WTC11 (cell line): ENCODE data around the gene LDLRAD2. TPM values are rescaled to one million over a fixed set of nuclear protein-coding genes. Genes with fewer than 3 reads are reported as not detected.
A peak's percentile ranks its signal among the peaks of the same experiment; 100 is the strongest.

Source experiments
- ATAC-seq: fragments of 200-7000 bp; cut with Tn5 transposase; 2 replicates; pipeline ENCODE4 v1.10.0; 2021; ENCODE audit warnings: mild to moderate bottlenecking, moderate library complexity
- CTCF ChIA-PET: fragments of 300-600 bp; sonication (Branson Sonifier 250); formaldehyde crosslinking; loops from one replicate; lab custom pipeline; 2021; ENCODE audit warnings: antibody characterized with exemption; lab: Charles Lee
- POLR2A ChIA-PET: fragments of 350-600 bp; sonication (Branson Sonifier 250); formaldehyde crosslinking; loops from one replicate; lab custom pipeline; 2021; ENCODE audit warnings: antibody characterized with exemption; lab: Charles Lee
- DNase-seq: peaks from one replicate; pipeline ENCODE4 v3.0.0; 2021; ENCODE audit warnings: low spot score
- H3K27ac Mint-ChIP-seq: 2 replicates; pipeline ENCODE4 v1.8.0; 2021; ENCODE audit warnings: mixed read lengths
- H3K27me3 Mint-ChIP-seq: 2 replicates; pipeline ENCODE4 v1.8.0; 2021; ENCODE audit warnings: low read depth, mild to moderate bottlenecking, moderate library complexity, mixed read lengths
- H3K36me3 Mint-ChIP-seq: 2 replicates; pipeline ENCODE4 v1.8.0; 2021; ENCODE audit warnings: mixed read lengths
- H3K4me1 Mint-ChIP-seq: 2 replicates; pipeline ENCODE4 v1.8.0; 2022; ENCODE audit warnings: mixed read lengths
- H3K4me3 Mint-ChIP-seq: 2 replicates; pipeline ENCODE4 v1.8.0; 2021; ENCODE audit warnings: mild to moderate bottlenecking, moderate library complexity, mixed read lengths
- H3K9me3 Mint-ChIP-seq: 2 replicates; pipeline ENCODE4 v1.8.0; 2021; ENCODE audit warnings: mixed read lengths
- FOXK1 ChIP-seq: sonication (generic); formaldehyde crosslinking; IDR thresholded peaks from 2 replicates; pipeline ENCODE4 v1.8.0; 2022; ENCODE audit warnings: mild to moderate bottlenecking, moderate library complexity, missing genetic modification reagents
- FOXP1 ChIP-seq: sonication (generic); formaldehyde crosslinking; IDR thresholded peaks from 2 replicates; pipeline ENCODE4 v1.8.0; 2022; ENCODE audit warnings: missing genetic modification reagents, mild to moderate bottlenecking, moderate library complexity, borderline replicate concordance
- GRHL2 ChIP-seq: fragments of 250-450 bp; sonication (Bioruptor Pico); IDR thresholded peaks from 2 replicates; pipeline ENCODE4 v1.8.0; 2022; ENCODE audit warnings: mild to moderate bottlenecking, moderate library complexity; ENCODE audit not compliant: insufficient replicate concordance, severe bottlenecking
- GTF2I ChIP-seq: fragments of 250-450 bp; sonication (Bioruptor Pico); conservative IDR thresholded peaks from 2 replicates; pipeline ENCODE4 v1.4.0; 2021; ENCODE audit warnings: mild to moderate bottlenecking
- JAZF1 ChIP-seq: fragments of 250-450 bp; sonication (Bioruptor Pico); IDR thresholded peaks from 2 replicates; pipeline ENCODE4 v1.9.0; 2021; ENCODE audit warnings: moderate library complexity, mild to moderate bottlenecking, inconsistent platforms
- KAT7 ChIP-seq: sonication (generic); formaldehyde crosslinking; IDR thresholded peaks from 2 replicates; pipeline ENCODE4 v1.8.1; 2023; ENCODE audit warnings: missing genetic modification reagents, mild to moderate bottlenecking, borderline replicate concordance
- MXD4 ChIP-seq: fragments of 250-450 bp; sonication (Bioruptor Pico); IDR thresholded peaks from 2 replicates; pipeline ENCODE4 v1.8.0; 2021; ENCODE audit warnings: mild to moderate bottlenecking, moderate library complexity, borderline replicate concordance
- NFATC4 ChIP-seq: fragments of 250-450 bp; sonication (Bioruptor Pico); IDR thresholded peaks from 2 replicates; pipeline ENCODE4 v1.9.0; 2021; ENCODE audit warnings: mild to moderate bottlenecking
- NR1H2 ChIP-seq: sonication (generic); formaldehyde crosslinking; IDR thresholded peaks from 2 replicates; pipeline ENCODE4 v1.9.0; 2021; ENCODE audit warnings: mild to moderate bottlenecking, moderate library complexity, missing genetic modification reagents
- PRRX2 ChIP-seq: fragments of 250-450 bp; sonication (Bioruptor Pico); IDR thresholded peaks from 2 replicates; pipeline ENCODE4 v1.8.0; 2021; ENCODE audit warnings: mild to moderate bottlenecking
- TCF7 ChIP-seq: sonication (generic); formaldehyde crosslinking; IDR thresholded peaks from 2 replicates; pipeline ENCODE4 v1.8.0; 2022; ENCODE audit warnings: mild to moderate bottlenecking, low read depth, missing genetic modification reagents, moderate library complexity
- ZNF232 ChIP-seq: sonication (generic); formaldehyde crosslinking; IDR thresholded peaks from 2 replicates; pipeline ENCODE4 v1.8.0; 2022; ENCODE audit warnings: mild to moderate bottlenecking, missing genetic modification reagents
- ZNF396 ChIP-seq: fragments of 250-450 bp; sonication (Bioruptor Pico); IDR thresholded peaks from 2 replicates; pipeline ENCODE4 v1.8.0; 2021; ENCODE audit warnings: mild to moderate bottlenecking, moderate library complexity, borderline replicate concordance
- ZNF423 ChIP-seq: fragments of 250-450 bp; sonication (Bioruptor Pico); IDR thresholded peaks from 2 replicates; pipeline ENCODE4 v2.1.2; 2022; ENCODE audit warnings: mild to moderate bottlenecking, moderate library complexity
- total RNA-seq: library from RNA; stranded (reverse); gene quantifications from 3 replicates; pipeline ENCODE4 v1.2.3, GENCODE V29; 2021
- TF ChIP-seq, protein P1 (sequence below): fragments of 250-450 bp; sonication (Bioruptor Pico); IDR thresholded peaks from 2 replicates; pipeline ENCODE4 v1.9.0; 2021; ENCODE audit warnings: mild to moderate bottlenecking
- TF ChIP-seq, protein P2 (sequence below): sonication (generic); formaldehyde crosslinking; conservative IDR thresholded peaks from 2 replicates; pipeline ENCODE4 v1.8.1; 2023; ENCODE audit warnings: mild to moderate bottlenecking, low read depth, missing genetic modification reagents, moderate library complexity
- TF ChIP-seq, protein P3 (sequence below): sonication (generic); formaldehyde crosslinking; IDR thresholded peaks from 2 replicates; pipeline ENCODE4 v1.8.0; 2022; ENCODE audit warnings: mild to moderate bottlenecking, missing genetic modification reagents
- TF ChIP-seq, protein P4 (sequence below): sonication (generic); formaldehyde crosslinking; IDR thresholded peaks from 2 replicates; pipeline ENCODE4 v1.8.0; 2022; ENCODE audit warnings: mild to moderate bottlenecking, missing genetic modification reagents
- TF ChIP-seq, protein P5 (sequence below): sonication (generic); formaldehyde crosslinking; IDR thresholded peaks from 2 replicates; pipeline ENCODE4 v1.8.1; 2023; ENCODE audit warnings: mild to moderate bottlenecking, missing genetic modification reagents

LDLRAD2 gene
- total RNA-seq, 1 experiment from 2014 or later = 0.63 TPM

DNA sequence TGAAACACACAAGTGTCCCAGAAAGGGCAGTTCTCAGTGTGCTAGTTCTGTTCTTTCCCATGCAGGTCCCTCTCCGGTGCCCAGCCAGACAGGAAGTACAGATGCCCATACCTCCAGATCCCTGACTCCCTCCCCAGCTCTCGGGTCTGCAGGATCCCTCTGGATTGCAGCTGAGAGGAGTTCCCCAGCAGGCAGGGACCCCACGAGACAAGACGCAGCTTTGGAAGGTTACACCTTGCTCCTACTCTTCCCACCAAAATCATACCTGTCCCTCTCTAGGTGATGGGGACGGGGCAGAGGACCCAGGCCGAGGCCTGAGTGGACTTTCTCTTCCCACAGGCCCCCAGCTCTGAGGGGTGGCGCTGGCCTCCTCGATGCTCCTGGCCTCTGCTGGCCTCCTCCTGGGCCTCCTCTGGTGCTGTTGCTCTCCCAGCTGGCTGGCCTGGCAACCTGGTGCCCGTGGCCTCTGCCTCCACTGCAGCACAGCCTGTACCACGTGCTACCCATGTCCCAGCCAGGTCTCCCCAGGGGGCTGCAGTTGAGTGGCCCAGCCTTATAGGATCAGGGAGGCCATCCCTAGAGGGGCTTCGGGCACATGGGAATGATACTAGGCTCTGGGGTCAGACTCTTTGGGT lies 9.4 kb downstream of the LDLRAD2 start:
- CTCF ChIA-PET = interaction anchor here (0.6 to 1.6 kb wide), 5 partner anchors 143 to 251 kb away, joined by 4 to 8 read pairs (median 5); no protein-coding TSS in a partner anchor
- Mint-ChIP-seq H3K36me3 (peaks cover 9% of the 10 kb centered on the region; the same call in 1 of the 2 replicates), H3K4me3 (no peak overlapping the region), H3K27ac (no peak overlapping the region; the same call in 1 of the 2 replicates), H3K27me3 (no peaks in the 10 kb centered on the region), H3K4me1 (peaks cover 4% of the 10 kb centered on the region), H3K9me3 (no peaks in the 10 kb centered on the region)
- ATAC-seq (no peak), DNase-seq (no peak)
- TF ChIP-seq GTF2I = no peak
- TF ChIP-seq, protein P1, sequence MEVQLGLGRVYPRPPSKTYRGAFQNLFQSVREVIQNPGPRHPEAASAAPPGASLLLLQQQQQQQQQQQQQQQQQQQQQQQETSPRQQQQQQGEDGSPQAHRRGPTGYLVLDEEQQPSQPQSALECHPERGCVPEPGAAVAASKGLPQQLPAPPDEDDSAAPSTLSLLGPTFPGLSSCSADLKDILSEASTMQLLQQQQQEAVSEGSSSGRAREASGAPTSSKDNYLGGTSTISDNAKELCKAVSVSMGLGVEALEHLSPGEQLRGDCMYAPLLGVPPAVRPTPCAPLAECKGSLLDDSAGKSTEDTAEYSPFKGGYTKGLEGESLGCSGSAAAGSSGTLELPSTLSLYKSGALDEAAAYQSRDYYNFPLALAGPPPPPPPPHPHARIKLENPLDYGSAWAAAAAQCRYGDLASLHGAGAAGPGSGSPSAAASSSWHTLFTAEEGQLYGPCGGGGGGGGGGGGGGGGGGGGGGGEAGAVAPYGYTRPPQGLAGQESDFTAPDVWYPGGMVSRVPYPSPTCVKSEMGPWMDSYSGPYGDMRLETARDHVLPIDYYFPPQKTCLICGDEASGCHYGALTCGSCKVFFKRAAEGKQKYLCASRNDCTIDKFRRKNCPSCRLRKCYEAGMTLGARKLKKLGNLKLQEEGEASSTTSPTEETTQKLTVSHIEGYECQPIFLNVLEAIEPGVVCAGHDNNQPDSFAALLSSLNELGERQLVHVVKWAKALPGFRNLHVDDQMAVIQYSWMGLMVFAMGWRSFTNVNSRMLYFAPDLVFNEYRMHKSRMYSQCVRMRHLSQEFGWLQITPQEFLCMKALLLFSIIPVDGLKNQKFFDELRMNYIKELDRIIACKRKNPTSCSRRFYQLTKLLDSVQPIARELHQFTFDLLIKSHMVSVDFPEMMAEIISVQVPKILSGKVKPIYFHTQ (CRISPR knock-in tag) = no peak
- TF ChIP-seq, protein P2, sequence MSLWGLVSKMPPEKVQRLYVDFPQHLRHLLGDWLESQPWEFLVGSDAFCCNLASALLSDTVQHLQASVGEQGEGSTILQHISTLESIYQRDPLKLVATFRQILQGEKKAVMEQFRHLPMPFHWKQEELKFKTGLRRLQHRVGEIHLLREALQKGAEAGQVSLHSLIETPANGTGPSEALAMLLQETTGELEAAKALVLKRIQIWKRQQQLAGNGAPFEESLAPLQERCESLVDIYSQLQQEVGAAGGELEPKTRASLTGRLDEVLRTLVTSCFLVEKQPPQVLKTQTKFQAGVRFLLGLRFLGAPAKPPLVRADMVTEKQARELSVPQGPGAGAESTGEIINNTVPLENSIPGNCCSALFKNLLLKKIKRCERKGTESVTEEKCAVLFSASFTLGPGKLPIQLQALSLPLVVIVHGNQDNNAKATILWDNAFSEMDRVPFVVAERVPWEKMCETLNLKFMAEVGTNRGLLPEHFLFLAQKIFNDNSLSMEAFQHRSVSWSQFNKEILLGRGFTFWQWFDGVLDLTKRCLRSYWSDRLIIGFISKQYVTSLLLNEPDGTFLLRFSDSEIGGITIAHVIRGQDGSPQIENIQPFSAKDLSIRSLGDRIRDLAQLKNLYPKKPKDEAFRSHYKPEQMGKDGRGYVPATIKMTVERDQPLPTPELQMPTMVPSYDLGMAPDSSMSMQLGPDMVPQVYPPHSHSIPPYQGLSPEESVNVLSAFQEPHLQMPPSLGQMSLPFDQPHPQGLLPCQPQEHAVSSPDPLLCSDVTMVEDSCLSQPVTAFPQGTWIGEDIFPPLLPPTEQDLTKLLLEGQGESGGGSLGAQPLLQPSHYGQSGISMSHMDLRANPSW = no peak
- no peak for TF ChIP-seq ZNF232 (CRISPR knock-in tag)
- no peak for TF ChIP-seq GRHL2 (CRISPR knock-in tag)
- POLR2A ChIA-PET = no interaction called here

DNA sequence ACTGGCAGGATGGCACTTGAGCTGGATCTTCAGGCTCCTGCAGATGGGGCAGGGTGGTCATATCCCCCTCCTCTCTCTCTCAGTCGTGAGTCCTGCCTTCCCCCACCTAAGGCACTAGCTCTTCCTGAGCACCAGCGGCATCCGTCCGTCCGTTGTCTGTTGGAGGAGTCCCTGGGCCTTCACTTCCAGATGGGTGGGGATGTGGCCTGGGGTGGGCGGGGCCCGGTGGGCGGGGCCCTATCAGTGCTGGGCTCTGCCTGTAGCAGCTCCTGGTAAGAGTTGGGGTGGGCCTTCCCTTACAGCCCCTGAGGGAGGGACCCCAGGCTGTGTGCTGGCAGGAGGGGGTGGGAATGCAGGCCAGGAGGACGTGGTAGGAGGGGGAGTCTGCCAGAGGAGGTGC lies 10.3 kb downstream of the LDLRAD2 start:
- Mint-ChIP-seq H3K4me3 (no peak overlapping the region), H3K9me3 (no peaks in the 10 kb centered on the region), H3K36me3 (peaks cover 14% of the 10 kb centered on the region), H3K27ac (no peak overlapping the region)
- TF ChIP-seq TCF7 (CRISPR knock-in tag) (no peak), ZNF396 (CRISPR knock-in tag) (no peak)
- TF ChIP-seq, all 79 proteins: peak for 0
- ChIA-PET POLR2A (interaction anchor here (1.0 kb wide), 1 partner anchor 40 kb away, joined by 4 read pairs; no protein-coding TSS in a partner anchor), CTCF (interaction anchor here (0.5 to 1.9 kb wide), 8 partner anchors 28 to 250 kb away, joined by 3 to 8 read pairs (median 5); partner anchors contain the start of gene USP48)
- ATAC-seq (peak; percentile 87), DNase-seq (peak; percentile 66)
- no peaks in the 10 kb centered on the region for H3K27me3 Mint-ChIP-seq
- H3K4me1 Mint-ChIP-seq = peaks cover 4% of the 10 kb centered on the region

DNA sequence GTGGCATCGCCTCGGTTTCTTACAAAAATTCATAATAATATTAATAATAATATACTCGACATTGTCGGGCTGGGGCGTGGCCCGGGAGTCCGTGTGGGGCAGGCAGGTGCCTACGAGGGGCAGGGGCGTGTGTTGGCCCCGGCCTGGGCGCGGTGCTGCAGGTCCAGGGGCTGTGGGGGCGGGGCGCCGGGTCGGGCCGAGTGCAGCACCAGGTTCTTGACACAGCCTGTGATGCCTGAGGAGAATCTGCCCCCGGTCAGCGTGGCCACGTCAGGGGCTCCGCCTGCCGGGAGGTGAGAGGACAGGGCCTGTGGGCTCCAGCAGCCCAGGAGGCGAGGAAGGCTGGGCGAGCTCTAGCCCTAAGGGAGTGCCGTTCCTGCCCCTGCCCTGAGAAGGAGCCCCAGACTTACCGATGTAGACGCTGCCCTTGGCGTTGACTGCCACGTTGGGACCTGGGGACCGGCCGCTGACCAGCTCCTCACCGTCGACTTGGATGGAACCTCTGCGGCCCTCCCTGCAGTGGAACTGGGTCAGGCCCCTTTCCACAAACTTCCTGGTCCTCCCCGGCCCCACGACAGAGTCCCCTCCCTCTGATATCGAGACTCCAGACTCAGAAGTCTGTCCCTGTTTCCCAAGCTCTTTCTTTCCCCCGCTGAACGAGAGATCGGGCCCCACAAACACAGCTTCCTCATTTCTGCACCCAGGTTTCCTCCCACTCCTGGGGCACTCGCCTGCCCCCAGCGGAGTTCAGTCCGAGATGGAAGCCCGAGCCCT lies 11.3 kb downstream of the LDLRAD2 start:
- DNase-seq (no peak), ATAC-seq (no peak)
- no peak overlapping the region for H3K4me3 Mint-ChIP-seq
- CTCF ChIA-PET = interaction anchor here (0.8 to 1.9 kb wide), 3 partner anchors 40 to 226 kb away, joined by 3 to 7 read pairs (median 3); partner anchors contain the start of gene USP48
- peaks cover 20% of the 10 kb centered on the region for H3K36me3 Mint-ChIP-seq
- peaks cover 2% of the 10 kb centered on the region for H3K4me1 Mint-ChIP-seq
- H3K9me3 Mint-ChIP-seq = no peaks in the 10 kb centered on the region
- POLR2A ChIA-PET = no interaction called here
- H3K27me3 Mint-ChIP-seq = no peaks in the 10 kb centered on the region
- H3K27ac Mint-ChIP-seq = peak overlapping the region; percentile 61; the same call in 1 of the 2 replicates
- TF ChIP-seq ZNF423 (CRISPR knock-in tag) (no peak), FOXK1 (CRISPR knock-in tag) (no peak), KAT7 (CRISPR knock-in tag) (no peak), PRRX2 (no peak), JAZF1 (no peak), NFATC4 (CRISPR knock-in tag) (no peak), NR1H2 (no peak), MXD4 (CRISPR knock-in tag) (no peak), ZNF396 (CRISPR knock-in tag) (no peak), FOXP1 (no peak)
- TF ChIP-seq, protein P3, sequence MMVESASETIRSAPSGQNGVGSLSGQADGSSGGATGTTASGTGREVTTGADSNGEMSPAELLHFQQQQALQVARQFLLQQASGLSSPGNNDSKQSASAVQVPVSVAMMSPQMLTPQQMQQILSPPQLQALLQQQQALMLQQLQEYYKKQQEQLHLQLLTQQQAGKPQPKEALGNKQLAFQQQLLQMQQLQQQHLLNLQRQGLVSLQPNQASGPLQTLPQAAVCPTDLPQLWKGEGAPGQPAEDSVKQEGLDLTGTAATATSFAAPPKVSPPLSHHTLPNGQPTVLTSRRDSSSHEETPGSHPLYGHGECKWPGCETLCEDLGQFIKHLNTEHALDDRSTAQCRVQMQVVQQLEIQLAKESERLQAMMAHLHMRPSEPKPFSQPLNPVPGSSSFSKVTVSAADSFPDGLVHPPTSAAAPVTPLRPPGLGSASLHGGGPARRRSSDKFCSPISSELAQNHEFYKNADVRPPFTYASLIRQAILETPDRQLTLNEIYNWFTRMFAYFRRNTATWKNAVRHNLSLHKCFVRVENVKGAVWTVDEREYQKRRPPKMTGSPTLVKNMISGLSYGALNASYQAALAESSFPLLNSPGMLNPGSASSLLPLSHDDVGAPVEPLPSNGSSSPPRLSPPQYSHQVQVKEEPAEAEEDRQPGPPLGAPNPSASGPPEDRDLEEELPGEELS = no peak
- TF ChIP-seq, protein P4, sequence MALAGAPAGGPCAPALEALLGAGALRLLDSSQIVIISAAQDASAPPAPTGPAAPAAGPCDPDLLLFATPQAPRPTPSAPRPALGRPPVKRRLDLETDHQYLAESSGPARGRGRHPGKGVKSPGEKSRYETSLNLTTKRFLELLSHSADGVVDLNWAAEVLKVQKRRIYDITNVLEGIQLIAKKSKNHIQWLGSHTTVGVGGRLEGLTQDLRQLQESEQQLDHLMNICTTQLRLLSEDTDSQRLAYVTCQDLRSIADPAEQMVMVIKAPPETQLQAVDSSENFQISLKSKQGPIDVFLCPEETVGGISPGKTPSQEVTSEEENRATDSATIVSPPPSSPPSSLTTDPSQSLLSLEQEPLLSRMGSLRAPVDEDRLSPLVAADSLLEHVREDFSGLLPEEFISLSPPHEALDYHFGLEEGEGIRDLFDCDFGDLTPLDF (CRISPR knock-in tag) = no peak
- TF ChIP-seq, protein P5, sequence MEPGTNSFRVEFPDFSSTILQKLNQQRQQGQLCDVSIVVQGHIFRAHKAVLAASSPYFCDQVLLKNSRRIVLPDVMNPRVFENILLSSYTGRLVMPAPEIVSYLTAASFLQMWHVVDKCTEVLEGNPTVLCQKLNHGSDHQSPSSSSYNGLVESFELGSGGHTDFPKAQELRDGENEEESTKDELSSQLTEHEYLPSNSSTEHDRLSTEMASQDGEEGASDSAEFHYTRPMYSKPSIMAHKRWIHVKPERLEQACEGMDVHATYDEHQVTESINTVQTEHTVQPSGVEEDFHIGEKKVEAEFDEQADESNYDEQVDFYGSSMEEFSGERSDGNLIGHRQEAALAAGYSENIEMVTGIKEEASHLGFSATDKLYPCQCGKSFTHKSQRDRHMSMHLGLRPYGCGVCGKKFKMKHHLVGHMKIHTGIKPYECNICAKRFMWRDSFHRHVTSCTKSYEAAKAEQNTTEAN = no peak
